Lower lobe of right lung (tissue), 2 donors: Measurements from ENCODE around the gene KCNQ5. TPM values are rescaled to one million over a fixed set of nuclear protein-coding genes. Genes with fewer than 3 reads are reported as not detected.
A peak's percentile ranks its signal among the peaks of the same experiment; 100 is the strongest.

Experiments used
- ATAC-seq, 2 donors: fragments of 200-7000 bp; cut with Tn5 transposase; one replicate each; pipeline ENCODE4 v1.9.1; 2020 to 2022; ENCODE audit warnings: mild to moderate bottlenecking in 2 of 2, moderate library complexity in 2 of 2
- DNase-seq: peaks from one replicate; pipeline ENCODE4 v3.0.0-alpha.2; 2020
- H3K27ac ChIP-seq: fragments of 200-600 bp; one replicate; pipeline ENCODE4 v1.8.0; 2022
- H3K27me3 ChIP-seq: fragments of 200-600 bp; one replicate; pipeline ENCODE4 v1.8.0; 2022; ENCODE audit warnings: low read depth
- H3K36me3 ChIP-seq: fragments of 200-600 bp; one replicate; pipeline ENCODE4 v1.8.0; 2022; ENCODE audit warnings: mild to moderate bottlenecking
- H3K4me1 ChIP-seq: fragments of 200-600 bp; one replicate; pipeline ENCODE4 v1.8.0; 2022
- H3K4me3 ChIP-seq: fragments of 200-600 bp; one replicate; pipeline ENCODE4 v1.8.0; 2022; ENCODE audit warnings: mild to moderate bottlenecking
- H3K9me3 ChIP-seq: fragments of 200-600 bp; one replicate; pipeline ENCODE4 v1.8.0; 2022
- CTCF ChIP-seq: fragments of 200-600 bp; IDR thresholded peaks from one replicate; pipeline ENCODE4 v1.8.0; 2022; ENCODE audit warnings: antibody characterized with exemption, mild to moderate bottlenecking
- intact Hi-C: fragments of 100-400 bp; cut with DNase I; formaldehyde crosslinking; loops from one replicate; pipeline ENCODE4 v1.11.0; 2022
- total RNA-seq: library from RNA; stranded (reverse); fragmentation: NEBNext Ultra II Directional; extraction: Animal tissue kit (Norgen Biotek cat#: 25700); gene quantifications from one replicate; pipeline ENCODE4 v1.2.1, GENCODE V29; 2021
- donor health status: DM: no; HTN: yes; CAD: no; lungs with severe emphysema.

The KCNQ5 gene
- total RNA-seq, 1 donor from 2014 or later: 0.35 TPM

GRCh38 chr6:72783666-72784065, 161.8 kb downstream of the KCNQ5 start:
- H3K36me3 ChIP-seq: no peaks in the 10 kb centered on the region
- no peak overlapping the region for H3K4me3 ChIP-seq
- ATAC-seq (no peak), DNase-seq (no peak)
- no peak overlapping the region for H3K27ac ChIP-seq
- no peak for TF ChIP-seq CTCF
- intact Hi-C loops: no loop called here
- no peaks in the 10 kb centered on the region for H3K9me3 ChIP-seq
- H3K27me3 ChIP-seq: no peaks in the 10 kb centered on the region
- H3K4me1 ChIP-seq: peaks cover 5% of the 10 kb centered on the region

GRCh38 chr6:72784071-72784470, 162.2 kb downstream of the KCNQ5 start:
- no peak for DNase-seq
- no peak for TF ChIP-seq CTCF
- Histone ChIP-seq H3K4me1 (peaks cover 5% of the 10 kb centered on the region), H3K4me3 (no peak overlapping the region), H3K27ac (no peak overlapping the region), H3K27me3 (no peaks in the 10 kb centered on the region), H3K9me3 (no peaks in the 10 kb centered on the region), H3K36me3 (no peaks in the 10 kb centered on the region)
- intact Hi-C loops: no loop called here
- no peak for ATAC-seq

- no peak for TF ChIP-seq CTCF
- no peak overlapping the region for H3K27ac ChIP-seq
- peaks cover 5% of the 10 kb centered on the region for H3K4me1 ChIP-seq
- no peak for ATAC-seq
- H3K9me3 ChIP-seq: no peaks in the 10 kb centered on the region
- no peaks in the 10 kb centered on the region for H3K27me3 ChIP-seq
- intact Hi-C loops: no loop called here
- H3K36me3 ChIP-seq: no peaks in the 10 kb centered on the region
- DNase-seq: no peak
- H3K4me3 ChIP-seq: no peak overlapping the region
These were observed 162.7 kb downstream of the KCNQ5 start for GRCh38 chr6:72784581-72784980.

GRCh38 chr6:72787391-72788031, 165.6 kb downstream of the KCNQ5 start:
- ATAC-seq (peak in 1 of 2 donors; percentile 78), DNase-seq (no peak)
- Histone ChIP-seq H3K36me3 (no peaks in the 10 kb centered on the region), H3K4me1 (peaks cover 5% of the 10 kb centered on the region), H3K9me3 (no peaks in the 10 kb centered on the region), H3K4me3 (no peak overlapping the region), H3K27ac (no peak overlapping the region), H3K27me3 (no peaks in the 10 kb centered on the region)
- TF ChIP-seq CTCF: no peak
- intact Hi-C loops: no loop called here

DNA sequence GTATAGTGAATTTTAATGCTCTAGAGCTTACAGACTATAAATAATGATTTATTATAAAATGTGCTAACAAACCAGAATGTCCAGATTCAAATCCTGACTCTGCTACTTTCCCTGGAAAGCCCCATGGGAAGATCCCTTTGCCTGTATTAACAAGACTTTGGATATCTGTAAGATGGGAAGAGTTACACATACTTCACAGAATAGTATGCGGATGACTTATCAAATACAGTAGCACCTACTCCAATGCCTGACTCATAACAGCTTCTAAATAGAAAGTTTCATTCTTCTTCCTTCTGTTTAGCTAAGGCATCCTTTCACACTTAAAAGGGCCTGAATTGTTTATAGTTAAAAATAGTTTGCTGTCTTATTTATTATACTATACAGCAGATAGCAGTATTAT, 166.3 kb downstream of the KCNQ5 start:
- DNase-seq (no peak), ATAC-seq (peak in 1 of 2 donors; percentile 23)
- H3K36me3 ChIP-seq: no peaks in the 10 kb centered on the region
- no peaks in the 10 kb centered on the region for H3K27me3 ChIP-seq
- H3K4me1 ChIP-seq: peaks cover 5% of the 10 kb centered on the region
- no peak for TF ChIP-seq CTCF
- H3K9me3 ChIP-seq: no peaks in the 10 kb centered on the region
- H3K4me3 ChIP-seq: no peak overlapping the region
- H3K27ac ChIP-seq: no peak overlapping the region
- intact Hi-C loops: no loop called here
